Lower lobe of right lung (tissue), 2 donors: ENCODE measurements around the gene TEP1. TPM values are rescaled to one million over a fixed set of nuclear protein-coding genes. Genes with fewer than 3 reads are reported as not detected.

ENCODE experiments used
- ATAC-seq, 2 donors: fragments of 200-7000 bp; cut with Tn5 transposase; one replicate each; pipeline ENCODE4 v1.9.1; 2020 to 2022; ENCODE audit warnings: mild to moderate bottlenecking in 2 of 2, moderate library complexity in 2 of 2
- DNase-seq: peaks from one replicate; pipeline ENCODE4 v3.0.0-alpha.2; 2020
- H3K27ac ChIP-seq: fragments of 200-600 bp; one replicate; pipeline ENCODE4 v1.8.0; 2022
- H3K27me3 ChIP-seq: fragments of 200-600 bp; one replicate; pipeline ENCODE4 v1.8.0; 2022; ENCODE audit warnings: low read depth
- H3K36me3 ChIP-seq: fragments of 200-600 bp; one replicate; pipeline ENCODE4 v1.8.0; 2022; ENCODE audit warnings: mild to moderate bottlenecking
- H3K4me1 ChIP-seq: fragments of 200-600 bp; one replicate; pipeline ENCODE4 v1.8.0; 2022
- H3K4me3 ChIP-seq: fragments of 200-600 bp; one replicate; pipeline ENCODE4 v1.8.0; 2022; ENCODE audit warnings: mild to moderate bottlenecking
- H3K9me3 ChIP-seq: fragments of 200-600 bp; one replicate; pipeline ENCODE4 v1.8.0; 2022
- intact Hi-C: fragments of 100-400 bp; cut with DNase I; formaldehyde crosslinking; loops from one replicate; pipeline ENCODE4 v1.11.0; 2022
- total RNA-seq: library from RNA; stranded (reverse); fragmentation: NEBNext Ultra II Directional; extraction: Animal tissue kit (Norgen Biotek cat#: 25700); gene quantifications from one replicate; pipeline ENCODE4 v1.2.1, GENCODE V29; 2021
- TF ChIP-seq, protein P1 (sequence below): fragments of 200-600 bp; IDR thresholded peaks from one replicate; pipeline ENCODE4 v1.8.0; 2022; ENCODE audit warnings: antibody characterized with exemption, mild to moderate bottlenecking
- donor health status: DM: no; HTN: yes; CAD: no; lungs with severe emphysema.

TEP1 gene
- total RNA-seq, 1 donor from 2014 or later: 53.6 TPM

DNA sequence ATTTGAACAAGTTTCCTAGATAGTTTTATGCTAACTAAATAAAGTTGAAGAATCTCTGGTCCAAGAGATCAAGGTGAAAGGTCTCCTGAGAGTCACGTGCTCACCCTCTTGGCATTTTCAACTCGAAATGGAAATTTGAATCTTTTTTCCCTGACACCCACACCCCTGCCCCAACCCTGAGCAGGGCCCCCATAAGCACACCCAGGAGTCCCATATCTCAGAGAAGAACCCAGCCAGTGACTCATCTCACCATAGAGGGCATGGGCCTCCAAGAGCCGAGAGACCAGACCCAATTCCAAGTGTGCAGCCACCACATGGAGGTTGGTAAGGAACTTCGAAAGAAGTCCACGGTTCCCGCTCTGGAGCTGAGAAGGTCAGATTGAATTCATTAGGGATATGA, 32.6 kb downstream of the TEP1 start:
- Histone ChIP-seq H3K36me3 (peaks cover 100% of the 10 kb centered on the region), H3K27me3 (no peaks in the 10 kb centered on the region)
- intact Hi-C loops: no loop called here

DNA sequence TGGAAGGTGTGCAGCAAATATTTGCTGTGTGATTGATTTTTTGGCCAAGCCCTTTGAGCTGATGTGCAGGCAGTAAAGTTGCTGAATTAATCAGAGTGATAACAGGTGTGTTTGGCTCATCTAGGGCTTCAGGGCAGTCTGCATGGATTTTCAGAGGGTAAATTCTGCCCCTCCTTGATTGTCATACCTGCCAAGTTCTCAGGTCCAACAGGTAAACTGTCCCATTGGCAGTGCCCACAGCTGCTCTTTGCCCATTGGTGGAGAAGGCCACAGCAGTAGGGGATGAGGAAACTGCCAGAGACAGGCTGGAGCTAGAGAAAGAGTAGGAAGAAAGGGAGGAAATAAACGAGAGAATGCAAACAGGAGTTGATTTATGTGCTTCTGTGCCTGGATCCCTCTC, 33.6 kb downstream of the TEP1 start:
- Histone ChIP-seq H3K27me3 (no peaks in the 10 kb centered on the region), H3K4me1 (no peaks in the 10 kb centered on the region), H3K9me3 (no peaks in the 10 kb centered on the region), H3K36me3 (peaks cover 100% of the 10 kb centered on the region), H3K4me3 (no peak overlapping the region), H3K27ac (no peak overlapping the region)
- DNase-seq: no peak
- TF ChIP-seq, protein P1, sequence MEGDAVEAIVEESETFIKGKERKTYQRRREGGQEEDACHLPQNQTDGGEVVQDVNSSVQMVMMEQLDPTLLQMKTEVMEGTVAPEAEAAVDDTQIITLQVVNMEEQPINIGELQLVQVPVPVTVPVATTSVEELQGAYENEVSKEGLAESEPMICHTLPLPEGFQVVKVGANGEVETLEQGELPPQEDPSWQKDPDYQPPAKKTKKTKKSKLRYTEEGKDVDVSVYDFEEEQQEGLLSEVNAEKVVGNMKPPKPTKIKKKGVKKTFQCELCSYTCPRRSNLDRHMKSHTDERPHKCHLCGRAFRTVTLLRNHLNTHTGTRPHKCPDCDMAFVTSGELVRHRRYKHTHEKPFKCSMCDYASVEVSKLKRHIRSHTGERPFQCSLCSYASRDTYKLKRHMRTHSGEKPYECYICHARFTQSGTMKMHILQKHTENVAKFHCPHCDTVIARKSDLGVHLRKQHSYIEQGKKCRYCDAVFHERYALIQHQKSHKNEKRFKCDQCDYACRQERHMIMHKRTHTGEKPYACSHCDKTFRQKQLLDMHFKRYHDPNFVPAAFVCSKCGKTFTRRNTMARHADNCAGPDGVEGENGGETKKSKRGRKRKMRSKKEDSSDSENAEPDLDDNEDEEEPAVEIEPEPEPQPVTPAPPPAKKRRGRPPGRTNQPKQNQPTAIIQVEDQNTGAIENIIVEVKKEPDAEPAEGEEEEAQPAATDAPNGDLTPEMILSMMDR: no peak
- intact Hi-C loops: no loop called here
- ATAC-seq: no peak

More for the DNA sequence above, 32.6 kb downstream of the TEP1 start:
- Histone ChIP-seq H3K4me3 (no peak overlapping the region), H3K27ac (no peak overlapping the region), H3K4me1 (no peaks in the 10 kb centered on the region), H3K9me3 (no peaks in the 10 kb centered on the region)
- no peak for DNase-seq
- no peak for ATAC-seq
- TF ChIP-seq, protein P1: no peak

DNA sequence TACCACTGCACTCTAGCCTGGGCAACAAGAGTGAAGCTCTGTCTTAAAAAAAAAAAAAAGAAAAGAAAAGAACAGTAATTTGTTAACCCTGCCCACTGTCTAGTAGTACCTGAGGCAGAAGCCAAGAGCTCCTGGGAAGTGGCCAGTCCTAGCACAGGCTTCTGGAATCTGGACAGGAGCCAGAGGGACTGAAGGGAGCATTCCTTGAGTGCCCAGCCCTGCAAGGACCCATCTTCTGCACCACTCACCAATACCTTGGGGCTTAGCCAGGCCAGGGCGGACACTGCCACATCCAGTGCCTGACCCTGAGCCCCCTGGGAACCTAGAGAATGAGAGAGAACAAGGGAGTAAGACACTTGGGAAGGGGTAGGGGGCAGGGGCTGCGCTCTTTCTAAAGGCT, 36.1 kb downstream of the TEP1 start:
- TF ChIP-seq, protein P1: no peak
- Histone ChIP-seq H3K4me3 (no peak overlapping the region), H3K36me3 (peaks cover 99% of the 10 kb centered on the region), H3K27me3 (no peaks in the 10 kb centered on the region), H3K9me3 (no peaks in the 10 kb centered on the region), H3K27ac (no peak overlapping the region), H3K4me1 (no peaks in the 10 kb centered on the region)
- ATAC-seq: peak; percentile 46 to 66
- DNase-seq: no peak
- intact Hi-C loops: no loop called here

DNA sequence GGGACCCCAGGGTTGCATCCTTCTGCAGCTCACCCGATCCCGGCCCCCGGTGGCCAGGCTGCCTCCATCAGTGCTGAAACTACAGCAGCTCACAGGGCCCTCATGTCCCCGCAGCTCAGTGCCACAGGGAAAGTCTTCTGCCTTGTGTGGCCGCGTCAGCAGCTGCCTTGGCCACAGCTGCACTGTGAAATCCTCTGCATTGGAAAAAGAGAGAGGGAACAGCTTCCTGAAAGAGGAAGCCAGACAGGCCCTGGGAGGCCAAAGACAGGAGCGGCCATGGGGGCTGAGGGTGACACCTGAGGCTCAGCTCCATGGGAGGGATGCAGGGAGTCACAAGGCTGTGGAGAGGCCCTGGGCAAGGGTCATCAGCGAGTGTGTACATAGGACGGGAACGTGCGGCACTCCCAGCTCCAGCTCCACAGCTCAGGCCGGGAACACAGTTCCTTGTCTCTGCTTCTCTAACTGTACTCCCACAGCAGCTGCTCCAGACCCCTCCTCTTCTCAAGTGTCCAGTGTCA, 37.2 kb downstream of the TEP1 start:
- Histone ChIP-seq H3K4me3 (no peak overlapping the region), H3K4me1 (no peaks in the 10 kb centered on the region), H3K27ac (no peak overlapping the region), H3K27me3 (no peaks in the 10 kb centered on the region), H3K9me3 (no peaks in the 10 kb centered on the region), H3K36me3 (peaks cover 99% of the 10 kb centered on the region)
- DNase-seq (no peak), ATAC-seq (no peak)
- intact Hi-C loops: no loop called here
- TF ChIP-seq, protein P1: no peak

DNA sequence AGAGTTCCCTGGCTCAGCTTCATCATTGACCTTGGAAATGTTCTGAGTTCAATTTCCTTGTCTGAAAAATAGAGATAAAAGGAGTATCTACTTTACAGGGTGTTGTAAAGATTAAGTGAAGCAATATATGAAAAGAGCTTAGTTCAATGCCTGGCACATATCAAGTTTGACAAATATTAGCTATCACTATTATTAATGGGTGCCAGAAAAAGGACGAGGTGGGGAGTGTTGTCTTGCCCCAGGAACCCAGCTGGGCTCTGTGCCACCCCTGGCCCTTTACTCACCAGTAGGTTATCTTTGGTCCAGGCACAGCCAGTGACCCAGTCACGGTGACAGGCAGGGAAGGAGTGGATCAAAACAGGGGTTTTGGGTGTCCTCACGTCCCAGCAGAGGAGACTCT, 37.8 kb downstream of the TEP1 start:
- intact Hi-C loops: no loop called here
- H3K27ac ChIP-seq: no peak overlapping the region
- no peaks in the 10 kb centered on the region for H3K4me1 ChIP-seq
- ATAC-seq (no peak), DNase-seq (no peak)
- H3K4me3 ChIP-seq: no peak overlapping the region
- TF ChIP-seq, protein P1: no peak
- H3K9me3 ChIP-seq: no peaks in the 10 kb centered on the region
- peaks cover 99% of the 10 kb centered on the region for H3K36me3 ChIP-seq
- H3K27me3 ChIP-seq: no peaks in the 10 kb centered on the region

DNA sequence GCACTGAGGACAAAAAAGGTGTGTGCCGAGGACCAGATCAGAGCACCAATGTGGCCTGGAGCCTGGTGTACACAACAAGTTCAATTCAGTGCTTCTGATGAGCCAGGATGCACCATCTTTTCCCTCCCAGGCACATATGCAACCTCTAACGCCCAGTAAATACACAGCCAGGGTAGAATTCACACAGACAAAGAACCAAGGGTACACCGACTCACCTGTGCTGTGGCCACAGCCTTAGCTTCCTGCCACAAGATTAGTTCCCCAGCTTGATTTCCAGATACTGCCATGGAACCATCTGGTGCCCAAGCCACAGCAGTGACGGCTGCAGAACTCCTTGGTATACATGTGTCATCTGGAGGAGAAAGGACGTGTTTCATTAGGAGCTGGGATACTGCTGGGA, 40.5 kb downstream of the TEP1 start:
- Histone ChIP-seq H3K27ac (no peak overlapping the region), H3K36me3 (peaks cover 99% of the 10 kb centered on the region), H3K27me3 (no peaks in the 10 kb centered on the region), H3K4me1 (no peaks in the 10 kb centered on the region), H3K4me3 (no peak overlapping the region), H3K9me3 (no peaks in the 10 kb centered on the region)
- no peak for ATAC-seq
- TF ChIP-seq, protein P1: no peak
- DNase-seq: no peak
- intact Hi-C loops: no loop called here
